ENCODE results near the gene DUSP22.

DNA sequence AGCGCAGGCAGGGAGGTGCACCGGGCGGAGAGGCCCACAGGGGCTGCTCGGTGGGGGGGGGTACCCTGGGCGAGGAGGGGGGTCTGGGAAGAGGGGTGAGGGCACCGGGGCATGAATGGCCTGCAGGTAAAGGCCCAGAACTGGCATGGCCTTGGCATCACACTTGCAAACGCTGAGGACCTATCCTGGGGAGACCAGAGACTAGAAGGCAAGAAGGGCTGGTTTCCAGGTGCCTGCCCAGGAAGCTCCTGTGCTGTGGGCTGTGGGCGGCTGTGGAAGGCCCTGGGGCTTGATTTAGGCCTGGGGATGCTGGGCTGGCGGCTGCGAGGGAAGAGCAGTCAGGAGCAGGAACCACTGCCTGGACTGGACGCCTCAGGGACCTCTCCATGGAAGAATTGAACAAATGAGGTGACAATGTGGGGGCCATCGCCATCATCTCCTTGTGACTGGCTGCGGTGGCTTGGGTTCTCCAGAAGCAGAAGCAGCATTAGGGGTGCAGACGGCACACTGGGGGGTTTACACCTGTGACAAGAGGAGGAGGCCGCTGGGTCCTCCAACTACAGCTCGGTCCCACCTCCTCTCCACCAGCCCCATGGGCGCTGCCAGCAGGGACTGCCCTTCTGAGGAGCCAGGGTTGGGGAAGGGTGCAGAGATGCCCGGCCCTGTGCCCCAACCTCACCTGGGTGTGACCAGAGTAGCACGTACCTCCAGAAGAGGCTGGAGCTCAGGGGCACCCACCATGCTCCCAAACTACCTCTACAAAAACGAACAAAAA, 67.2 kb downstream of the DUSP22 start:
- TF ChIP-seq, protein P1, sequence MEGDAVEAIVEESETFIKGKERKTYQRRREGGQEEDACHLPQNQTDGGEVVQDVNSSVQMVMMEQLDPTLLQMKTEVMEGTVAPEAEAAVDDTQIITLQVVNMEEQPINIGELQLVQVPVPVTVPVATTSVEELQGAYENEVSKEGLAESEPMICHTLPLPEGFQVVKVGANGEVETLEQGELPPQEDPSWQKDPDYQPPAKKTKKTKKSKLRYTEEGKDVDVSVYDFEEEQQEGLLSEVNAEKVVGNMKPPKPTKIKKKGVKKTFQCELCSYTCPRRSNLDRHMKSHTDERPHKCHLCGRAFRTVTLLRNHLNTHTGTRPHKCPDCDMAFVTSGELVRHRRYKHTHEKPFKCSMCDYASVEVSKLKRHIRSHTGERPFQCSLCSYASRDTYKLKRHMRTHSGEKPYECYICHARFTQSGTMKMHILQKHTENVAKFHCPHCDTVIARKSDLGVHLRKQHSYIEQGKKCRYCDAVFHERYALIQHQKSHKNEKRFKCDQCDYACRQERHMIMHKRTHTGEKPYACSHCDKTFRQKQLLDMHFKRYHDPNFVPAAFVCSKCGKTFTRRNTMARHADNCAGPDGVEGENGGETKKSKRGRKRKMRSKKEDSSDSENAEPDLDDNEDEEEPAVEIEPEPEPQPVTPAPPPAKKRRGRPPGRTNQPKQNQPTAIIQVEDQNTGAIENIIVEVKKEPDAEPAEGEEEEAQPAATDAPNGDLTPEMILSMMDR (IDR thresholded peaks at IDR 0.05): no peak
- TF ChIP-seq EZH2 (IDR thresholded peaks at IDR 0.05; ENCODE audit: borderline replicate concordance, insufficient read depth, low read depth, low read length, poor library complexity, severe bottlenecking): no peak
